ENCODE data around the gene MELTF.

GRCh38 chr3:196994056-196994455, 35.6 kb downstream of the MELTF start:
- TF ChIP-seq CTCF (IDR thresholded peaks at IDR 0.05) (no peak), POLR2A (IDR thresholded peaks at IDR 0.05) (no peak), POLR2AphosphoS5 (IDR thresholded peaks at IDR 0.05) (no peak), EP300 (IDR thresholded peaks at IDR 0.05) (no peak)
